Activated CD8-positive, alpha-beta memory T cell treated with anti-CD3 and anti-CD28 coated beads, Interleukin-2, amount 10 ng/mL, durations not matched to agents 7 days and 5 days (primary cell): ENCODE measurements around the gene ZBTB8OS. TPM values are rescaled to one million over a fixed set of nuclear protein-coding genes. Genes with fewer than 3 reads are reported as not detected.

Experiments used
- ATAC-seq: fragments of 150-1000 bp; cut with Tn5 transposase; one replicate; pipeline ENCODE4 v1.10.0; 2021; ENCODE audit warnings: moderate library complexity
- CTCF ChIA-PET: fragments of 350-600 bp; sonication (Branson Sonifier 250); formaldehyde crosslinking; loops from one replicate; lab custom pipeline; 2021; ENCODE audit warnings: antibody characterized with exemption; lab: Charles Lee
- DNase-seq: peaks from one replicate; pipeline ENCODE4 v3.0.0-alpha.2; 2020
- H3K27ac Mint-ChIP-seq: one replicate; pipeline ENCODE4 v1.8.0; 2021; ENCODE audit warnings: mild to moderate bottlenecking, mixed read lengths
- H3K27me3 Mint-ChIP-seq: one replicate; pipeline ENCODE4 v1.8.0; 2021; ENCODE audit warnings: mixed read lengths
- H3K36me3 Mint-ChIP-seq: one replicate; pipeline ENCODE4 v1.8.0; 2021; ENCODE audit warnings: mild to moderate bottlenecking, mixed read lengths
- H3K4me1 Mint-ChIP-seq: one replicate; pipeline ENCODE4 v1.8.0; 2021; ENCODE audit warnings: mixed read lengths
- H3K4me3 Mint-ChIP-seq: one replicate; pipeline ENCODE4 v1.8.0; 2021; ENCODE audit warnings: mild to moderate bottlenecking, moderate library complexity, mixed read lengths
- H3K9me3 Mint-ChIP-seq: one replicate; pipeline ENCODE4 v1.8.0; 2022; ENCODE audit warnings: low read depth, mixed read lengths
- total RNA-seq, 2 experiments: library from RNA; stranded (reverse); gene quantifications; one replicate each; pipeline ENCODE4 v1.2.3, GENCODE V29; 2021

ZBTB8OS gene
- total RNA-seq, 2 experiments from 2014 or later, result 70.5 to 75.8 TPM

DNA sequence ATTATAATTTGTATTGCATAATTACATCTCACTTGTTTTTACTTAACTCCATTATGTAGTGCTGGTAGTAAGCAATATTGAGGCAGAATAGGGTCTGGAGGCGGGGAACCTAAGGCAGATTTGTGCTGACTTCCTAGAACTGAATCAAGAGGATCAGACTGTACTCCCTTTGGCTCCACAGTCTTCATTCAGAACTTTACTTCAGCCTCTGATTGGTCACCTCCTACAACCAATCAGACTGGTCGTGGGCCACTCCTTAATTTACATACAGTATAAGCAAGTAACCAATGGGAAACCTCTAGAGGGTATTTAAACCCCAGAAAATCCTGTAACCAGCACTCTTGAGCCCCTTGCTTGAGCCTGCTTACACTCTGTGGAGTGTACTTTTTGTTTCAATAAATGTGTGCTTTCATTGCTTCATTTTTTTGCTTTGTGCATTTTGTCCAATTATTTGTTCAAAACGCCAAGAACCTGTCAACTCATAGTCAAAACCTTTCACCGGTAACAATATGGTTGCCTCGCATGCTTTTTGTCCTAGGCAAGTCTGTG, 31.6 kb downstream of the ZBTB8OS start:
- Mint-ChIP-seq H3K4me1 (peaks cover 31% of the 10 kb centered on the region), H3K27ac (no peak overlapping the region), H3K4me3 (no peak overlapping the region), H3K27me3 (no peaks in the 10 kb centered on the region), H3K36me3 (peaks cover 34% of the 10 kb centered on the region), H3K9me3 (no peaks in the 10 kb centered on the region)
- no peak for ATAC-seq
- DNase-seq, result no peak
- CTCF ChIA-PET, result interaction anchor here (1.1 kb wide), 1 partner anchor 10 kb away, joined by 4 read pairs; no protein-coding TSS in a partner anchor

GRCh38 chr1:32613472-32613871, 36.9 kb downstream of the ZBTB8OS start:
- H3K27ac Mint-ChIP-seq, result no peak overlapping the region
- peaks cover 4% of the 10 kb centered on the region for H3K36me3 Mint-ChIP-seq
- no peak for ATAC-seq
- CTCF ChIA-PET, result interaction anchor here (0.6 kb wide), 1 partner anchor 736 kb away, joined by 3 read pairs; no protein-coding TSS in a partner anchor
- DNase-seq, result no peak
- no peaks in the 10 kb centered on the region for H3K9me3 Mint-ChIP-seq
- H3K4me3 Mint-ChIP-seq, result no peak overlapping the region
- H3K27me3 Mint-ChIP-seq, result peaks cover 3% of the 10 kb centered on the region
- H3K4me1 Mint-ChIP-seq, result peaks cover 7% of the 10 kb centered on the region

DNA sequence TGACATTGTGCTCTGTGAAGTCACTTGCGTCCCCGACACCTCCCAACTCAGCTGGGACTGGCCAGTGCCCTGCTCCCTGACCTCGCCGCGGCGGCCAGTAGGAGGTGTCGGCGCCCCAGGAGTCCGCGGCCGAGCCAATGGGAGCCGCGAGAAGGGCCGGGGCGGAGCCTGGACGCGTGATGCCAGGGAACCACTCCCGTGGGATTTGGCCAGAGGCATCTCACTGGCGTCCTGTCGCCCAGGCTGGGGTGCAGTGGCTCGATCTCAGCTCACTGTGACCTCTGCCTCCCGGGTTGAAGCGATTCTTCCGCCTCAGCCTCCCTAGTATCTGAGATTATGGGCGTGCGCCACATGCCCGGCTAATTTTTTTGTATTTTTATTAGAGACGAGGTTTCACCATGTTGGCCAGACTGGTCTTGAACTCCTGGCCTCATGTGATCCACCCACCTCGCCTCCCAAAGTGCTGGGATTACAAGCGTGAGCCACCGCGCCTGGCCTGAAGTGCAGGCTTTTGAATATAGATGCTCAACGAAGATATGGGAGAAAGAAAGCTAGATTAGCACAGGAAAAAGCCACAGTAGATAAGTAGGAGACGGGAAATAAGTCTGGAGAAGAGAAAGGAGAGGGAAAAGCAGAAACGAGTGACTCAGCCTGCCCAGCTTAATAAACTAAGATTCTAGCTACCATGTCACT, 38.0 kb downstream of the ZBTB8OS start:
- Mint-ChIP-seq H3K9me3 (no peaks in the 10 kb centered on the region), H3K4me1 (peaks cover 7% of the 10 kb centered on the region), H3K27ac (no peak overlapping the region), H3K36me3 (peaks cover 4% of the 10 kb centered on the region), H3K4me3 (peak overlapping the region; percentile 66), H3K27me3 (peaks cover 3% of the 10 kb centered on the region)
- CTCF ChIA-PET, result no interaction called here
- peak; percentile 97 for ATAC-seq
- DNase-seq, result peak; percentile 64

DNA sequence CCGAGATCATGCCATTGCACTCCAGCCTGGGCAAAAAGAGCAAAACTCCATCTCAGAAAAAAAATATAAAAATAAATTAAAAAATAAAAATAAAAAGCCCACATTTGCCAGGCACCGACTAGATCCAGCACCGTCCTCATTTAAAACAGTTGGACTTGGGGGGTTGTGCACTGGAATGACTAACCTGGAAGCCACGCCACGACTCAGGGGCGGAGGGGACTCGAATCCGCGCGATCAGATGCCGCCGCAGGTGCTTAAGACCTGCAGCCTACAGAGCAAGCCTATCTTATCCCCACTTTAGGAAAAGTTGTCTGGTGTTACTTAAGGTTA, 38.5 kb downstream of the ZBTB8OS start:
- no peak for DNase-seq
- H3K27ac Mint-ChIP-seq, result no peak overlapping the region
- ATAC-seq, result no peak
- peak overlapping the region; percentile 66 for H3K4me3 Mint-ChIP-seq
- H3K36me3 Mint-ChIP-seq, result peaks cover under 1% of the 10 kb centered on the region
- no peaks in the 10 kb centered on the region for H3K9me3 Mint-ChIP-seq
- peaks cover 3% of the 10 kb centered on the region for H3K27me3 Mint-ChIP-seq
- CTCF ChIA-PET, result no interaction called here
- peaks cover 7% of the 10 kb centered on the region for H3K4me1 Mint-ChIP-seq

- no peak for ATAC-seq
- H3K27ac Mint-ChIP-seq, result no peak overlapping the region
- H3K27me3 Mint-ChIP-seq, result peaks cover 3% of the 10 kb centered on the region
- no peaks in the 10 kb centered on the region for H3K9me3 Mint-ChIP-seq
- no peak overlapping the region for H3K4me3 Mint-ChIP-seq
- DNase-seq, result no peak
- H3K4me1 Mint-ChIP-seq, result peaks cover 7% of the 10 kb centered on the region
- CTCF ChIA-PET, result interaction anchor here (0.8 to 1.4 kb wide), 3 partner anchors 10 to 103 kb away, joined by 4 read pairs; no protein-coding TSS in a partner anchor
- no peaks in the 10 kb centered on the region for H3K36me3 Mint-ChIP-seq
These were observed 41.2 kb downstream of the ZBTB8OS start for GRCh38 chr1:32609180-32609579.

DNA sequence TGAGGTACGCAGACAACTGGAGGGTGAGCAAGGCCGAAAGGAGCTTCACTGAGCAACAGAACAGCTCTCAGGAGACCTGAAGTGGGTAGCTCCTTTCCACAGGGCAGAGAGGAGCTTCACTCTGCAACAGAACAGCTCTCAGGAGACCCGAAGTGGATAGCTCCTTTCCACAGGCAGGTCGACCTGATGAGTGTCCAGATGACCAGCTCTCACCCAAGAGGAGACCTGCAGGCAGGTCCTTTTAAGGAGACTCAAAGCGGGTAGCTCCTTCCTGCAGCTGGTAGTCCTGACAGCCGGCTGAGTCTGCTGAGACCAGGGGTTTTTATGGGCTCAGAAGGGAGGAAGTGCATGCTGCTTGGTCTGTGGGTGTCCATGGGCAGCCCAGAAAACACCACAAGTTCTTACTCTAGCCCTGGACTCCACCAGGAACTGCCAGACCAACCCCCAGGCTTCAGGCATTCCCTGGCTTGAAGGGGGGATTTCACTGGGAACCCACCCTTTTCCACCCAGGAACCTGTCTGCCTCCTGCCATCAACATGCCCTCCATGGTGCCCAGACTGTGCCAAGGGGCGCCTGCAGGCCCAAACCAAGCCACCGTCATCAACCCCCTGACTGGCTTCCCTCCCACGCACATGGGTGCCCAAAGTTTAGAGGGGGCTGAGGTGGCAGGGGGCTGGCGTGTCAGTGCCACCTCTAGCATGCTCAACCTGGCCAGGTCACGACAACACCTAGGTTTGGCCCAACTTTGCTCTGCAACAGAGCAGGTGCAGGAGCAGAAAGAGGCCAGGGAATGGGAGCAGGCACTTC, 43.6 kb downstream of the ZBTB8OS start:
- CTCF ChIA-PET, result interaction anchor here (0.6 kb wide), 1 partner anchor 143 kb away, joined by 6 read pairs; no protein-coding TSS in a partner anchor
- ATAC-seq, result no peak
- no peaks in the 10 kb centered on the region for H3K9me3 Mint-ChIP-seq
- H3K27me3 Mint-ChIP-seq, result no peaks in the 10 kb centered on the region
- H3K36me3 Mint-ChIP-seq, result no peaks in the 10 kb centered on the region
- no peak for DNase-seq
- H3K4me1 Mint-ChIP-seq, result no peaks in the 10 kb centered on the region
- H3K27ac Mint-ChIP-seq, result no peak overlapping the region
- no peak overlapping the region for H3K4me3 Mint-ChIP-seq

DNA sequence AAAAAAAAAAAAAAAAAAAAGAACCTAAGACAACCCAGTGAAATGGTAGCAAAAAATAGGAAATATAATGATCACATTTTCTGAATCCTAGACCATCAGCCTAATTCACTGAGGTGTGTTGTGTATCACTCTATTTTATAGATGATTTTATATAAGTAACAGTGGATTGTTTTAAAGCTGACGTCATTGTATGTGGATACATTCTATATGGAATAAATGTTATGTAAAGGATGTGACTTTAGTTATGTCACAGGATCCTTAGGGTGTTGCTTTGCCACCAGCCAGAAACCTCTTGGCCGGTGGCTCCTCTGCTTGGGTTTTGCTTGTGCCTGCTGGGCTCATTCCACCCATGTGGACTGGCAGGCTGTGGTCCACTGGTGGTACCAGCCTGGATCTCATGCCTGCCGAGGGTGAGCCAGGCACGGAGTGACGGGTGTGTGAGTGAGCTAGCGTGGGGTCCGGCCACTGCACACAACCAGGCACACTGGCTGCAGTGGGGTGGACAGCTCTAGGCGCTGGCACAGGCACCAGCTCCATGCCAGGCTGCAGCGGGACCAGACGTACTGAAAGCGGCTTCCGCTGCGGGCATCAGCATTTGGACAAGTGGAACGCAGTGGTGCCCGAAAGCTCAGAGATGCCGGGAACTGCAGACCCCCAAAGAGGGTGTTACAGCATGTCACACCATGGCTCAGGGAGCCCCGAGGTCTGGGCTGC, 44.5 kb downstream of the ZBTB8OS start:
- no peak for ATAC-seq
- no peak overlapping the region for H3K27ac Mint-ChIP-seq
- no peaks in the 10 kb centered on the region for H3K4me1 Mint-ChIP-seq
- no peak for DNase-seq
- no peaks in the 10 kb centered on the region for H3K27me3 Mint-ChIP-seq
- H3K9me3 Mint-ChIP-seq, result no peaks in the 10 kb centered on the region
- CTCF ChIA-PET, result no interaction called here
- no peaks in the 10 kb centered on the region for H3K36me3 Mint-ChIP-seq
- no peak overlapping the region for H3K4me3 Mint-ChIP-seq

DNA sequence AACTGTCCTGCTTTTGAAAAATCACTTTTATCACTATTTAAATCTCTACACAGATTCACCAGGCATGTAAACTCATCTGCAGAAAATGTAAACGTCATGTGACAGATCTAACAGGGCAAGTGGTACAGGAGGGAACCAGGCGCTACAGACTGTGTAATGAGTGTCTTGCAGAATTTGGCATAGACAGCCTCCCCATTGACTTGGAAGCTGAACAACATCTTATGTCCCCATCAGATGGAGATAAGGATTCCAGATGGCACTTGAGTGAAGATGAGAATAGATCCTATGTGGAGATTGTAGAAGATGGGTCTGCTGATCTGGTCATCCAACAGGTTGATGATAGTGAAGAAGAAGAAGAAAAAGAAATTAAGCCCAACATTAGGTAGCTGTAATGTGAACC, 50.3 kb downstream of the ZBTB8OS start:
- Mint-ChIP-seq H3K4me3 (no peak overlapping the region), H3K36me3 (no peaks in the 10 kb centered on the region), H3K4me1 (no peaks in the 10 kb centered on the region), H3K27ac (no peak overlapping the region), H3K27me3 (no peaks in the 10 kb centered on the region), H3K9me3 (no peaks in the 10 kb centered on the region)
- CTCF ChIA-PET, result no interaction called here
- ATAC-seq (no peak), DNase-seq (no peak)

- H3K4me3 Mint-ChIP-seq, result no peak overlapping the region
- DNase-seq, result no peak
- H3K36me3 Mint-ChIP-seq, result no peaks in the 10 kb centered on the region
- no peaks in the 10 kb centered on the region for H3K4me1 Mint-ChIP-seq
- no peaks in the 10 kb centered on the region for H3K9me3 Mint-ChIP-seq
- no peak for ATAC-seq
- H3K27ac Mint-ChIP-seq, result no peak overlapping the region
- CTCF ChIA-PET, result no interaction called here
- H3K27me3 Mint-ChIP-seq, result no peaks in the 10 kb centered on the region
These were observed 57.4 kb downstream of the ZBTB8OS start for GRCh38 chr1:32592943-32593342.

GRCh38 chr1:32580348-32581017, 69.9 kb downstream of the ZBTB8OS start:
- DNase-seq (no peak), ATAC-seq (no peak)
- CTCF ChIA-PET, result no interaction called here
- peaks cover 6% of the 10 kb centered on the region for H3K27me3 Mint-ChIP-seq
- H3K4me1 Mint-ChIP-seq, result no peaks in the 10 kb centered on the region
- H3K9me3 Mint-ChIP-seq, result no peaks in the 10 kb centered on the region
- no peaks in the 10 kb centered on the region for H3K36me3 Mint-ChIP-seq
- no peak overlapping the region for H3K4me3 Mint-ChIP-seq
- no peak overlapping the region for H3K27ac Mint-ChIP-seq
